Activated CD8-positive, alpha-beta T cell treated with anti-CD3 and anti-CD28 coated beads for 36 hours (primary cell): Measurements from ENCODE around the gene USF2. TPM values are rescaled to one million over a fixed set of nuclear protein-coding genes. Genes with fewer than 3 reads are reported as not detected.

ENCODE experiments used
- ATAC-seq: fragments of 200-7000 bp; cut with Tn5 transposase; one replicate; pipeline ENCODE4 v1.10.0; 2021; ENCODE audit warnings: mild to moderate bottlenecking, moderate library complexity
- CTCF ChIA-PET: fragments of 350-600 bp; sonication (Branson Sonifier 250); formaldehyde crosslinking; loops from one replicate; lab custom pipeline; 2021; ENCODE audit warnings: antibody characterized with exemption; lab: Charles Lee
- POLR2A ChIA-PET: fragments of 350-600 bp; sonication (Branson Sonifier 250); formaldehyde crosslinking; loops from one replicate; lab custom pipeline; 2021; ENCODE audit warnings: antibody characterized with exemption; lab: Charles Lee
- DNase-seq: peaks from one replicate; pipeline ENCODE4 v3.0.0-alpha.2; 2020
- H3K27ac Mint-ChIP-seq: one replicate; pipeline ENCODE4 v1.8.0; 2021; ENCODE audit warnings: mild to moderate bottlenecking, mixed read lengths
- H3K27me3 Mint-ChIP-seq: one replicate; pipeline ENCODE4 v1.8.0; 2021; ENCODE audit warnings: mixed read lengths
- H3K36me3 Mint-ChIP-seq: one replicate; pipeline ENCODE4 v1.8.0; 2021; ENCODE audit warnings: low read depth, mixed read lengths
- H3K4me1 Mint-ChIP-seq: one replicate; pipeline ENCODE4 v1.8.0; 2021; ENCODE audit warnings: low read depth, mixed read lengths
- H3K4me3 Mint-ChIP-seq: one replicate; pipeline ENCODE4 v1.8.0; 2021; ENCODE audit warnings: mild to moderate bottlenecking, moderate library complexity, mixed read lengths
- H3K9me3 Mint-ChIP-seq: one replicate; pipeline ENCODE4 v1.8.0; 2021; ENCODE audit warnings: mixed read lengths
- intact Hi-C: fragments of 100-400 bp; cut with micrococcal nuclease; formaldehyde crosslinking; loops from one replicate; pipeline ENCODE4 v1.10.0; 2022
- total RNA-seq, 2 experiments: library from RNA; stranded (reverse); gene quantifications; one replicate each; pipeline ENCODE4 v1.2.3, GENCODE V29; 2021
- TF ChIP-seq, protein P1 (sequence below): fragments of 200-600 bp; IDR thresholded peaks from one replicate; pipeline ENCODE4 v1.8.0; 2022; ENCODE audit warnings: antibody characterized with exemption, mild to moderate bottlenecking

USF2 gene
- total RNA-seq, 2 experiments from 2014 or later: 111 to 115 TPM

DNA sequence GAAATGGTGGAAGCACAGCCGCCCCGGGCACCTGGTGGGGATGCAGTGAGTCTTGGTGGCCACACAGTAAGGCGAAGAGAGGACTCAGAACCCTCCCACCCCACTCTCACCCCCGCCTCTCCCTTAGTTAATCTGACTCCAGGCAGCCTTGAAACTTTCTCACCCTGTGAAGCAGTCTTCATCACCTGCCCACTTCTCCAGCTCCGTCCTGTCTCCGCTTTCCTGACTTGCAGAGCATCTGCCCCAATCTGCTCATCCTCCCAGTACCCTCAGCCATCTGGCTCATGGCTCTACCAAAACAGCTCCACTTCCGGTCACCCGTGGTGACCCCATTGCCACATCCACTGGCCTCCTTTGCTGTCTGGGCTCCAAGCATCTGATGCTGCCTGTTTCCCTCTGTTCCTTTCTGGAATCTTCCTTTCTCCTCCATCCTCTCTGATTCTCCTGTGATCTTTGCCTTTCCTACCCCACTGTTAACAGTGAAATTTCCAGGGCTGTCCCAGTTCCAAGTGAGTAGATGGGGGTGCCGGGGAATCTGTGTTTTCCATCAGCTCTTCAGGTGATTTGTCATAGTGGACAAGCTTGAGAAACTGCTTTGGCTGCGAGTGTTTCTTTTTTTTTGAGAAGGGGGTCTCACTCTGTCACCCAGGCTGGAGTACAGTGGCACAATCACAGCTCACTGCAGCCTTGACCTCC is 4.3 kb downstream of the USF2 start:
- Mint-ChIP-seq H3K4me3 (no peak overlapping the region), H3K36me3 (peaks cover 30% of the 10 kb centered on the region), H3K9me3 (no peaks in the 10 kb centered on the region), H3K27ac (peak overlapping the region; percentile 63), H3K4me1 (peaks cover 15% of the 10 kb centered on the region), H3K27me3 (no peaks in the 10 kb centered on the region)
- ATAC-seq (no peak), DNase-seq (no peak)
- intact Hi-C loops: no loop called here
- TF ChIP-seq, protein P1, sequence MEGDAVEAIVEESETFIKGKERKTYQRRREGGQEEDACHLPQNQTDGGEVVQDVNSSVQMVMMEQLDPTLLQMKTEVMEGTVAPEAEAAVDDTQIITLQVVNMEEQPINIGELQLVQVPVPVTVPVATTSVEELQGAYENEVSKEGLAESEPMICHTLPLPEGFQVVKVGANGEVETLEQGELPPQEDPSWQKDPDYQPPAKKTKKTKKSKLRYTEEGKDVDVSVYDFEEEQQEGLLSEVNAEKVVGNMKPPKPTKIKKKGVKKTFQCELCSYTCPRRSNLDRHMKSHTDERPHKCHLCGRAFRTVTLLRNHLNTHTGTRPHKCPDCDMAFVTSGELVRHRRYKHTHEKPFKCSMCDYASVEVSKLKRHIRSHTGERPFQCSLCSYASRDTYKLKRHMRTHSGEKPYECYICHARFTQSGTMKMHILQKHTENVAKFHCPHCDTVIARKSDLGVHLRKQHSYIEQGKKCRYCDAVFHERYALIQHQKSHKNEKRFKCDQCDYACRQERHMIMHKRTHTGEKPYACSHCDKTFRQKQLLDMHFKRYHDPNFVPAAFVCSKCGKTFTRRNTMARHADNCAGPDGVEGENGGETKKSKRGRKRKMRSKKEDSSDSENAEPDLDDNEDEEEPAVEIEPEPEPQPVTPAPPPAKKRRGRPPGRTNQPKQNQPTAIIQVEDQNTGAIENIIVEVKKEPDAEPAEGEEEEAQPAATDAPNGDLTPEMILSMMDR: no peak
- ChIA-PET CTCF (interaction anchor here (0.9 to 1.4 kb wide), 3 partner anchors 132 to 222 kb away, joined by 3 read pairs; no protein-coding TSS in a partner anchor), POLR2A (interaction anchor here (0.8 to 1.0 kb wide), 3 partner anchors 8 to 119 kb away, joined by 3 to 4 read pairs (median 3); partner anchors contain the start of gene FXYD5)

DNA sequence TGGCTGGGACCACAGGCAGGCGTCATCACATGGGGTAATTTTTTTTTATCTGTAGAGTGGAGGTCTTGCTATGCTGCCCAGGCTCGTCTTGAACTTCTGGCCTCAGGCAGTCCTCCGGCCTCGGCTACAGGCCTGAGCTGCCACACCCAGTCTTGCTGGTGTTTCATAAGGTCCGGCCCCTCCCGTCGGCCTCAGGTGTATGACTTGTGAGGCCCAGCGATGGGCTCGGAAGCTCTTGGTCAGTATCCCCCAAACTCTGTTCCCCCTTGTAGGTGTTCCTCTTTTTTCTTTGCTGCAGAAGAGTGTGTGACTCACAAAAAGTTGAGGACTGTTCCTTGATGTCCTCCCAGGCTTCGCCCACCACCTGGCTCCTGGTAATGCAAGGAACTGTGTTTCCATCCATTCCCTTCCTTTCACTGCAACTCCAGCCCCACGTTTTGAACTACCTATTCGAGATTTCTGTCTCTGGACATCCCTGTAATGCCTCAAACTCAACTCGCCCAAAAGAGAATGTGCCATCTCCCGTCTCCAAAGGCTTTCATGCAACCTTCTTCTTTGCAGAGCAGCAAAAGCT is 5.0 kb downstream of the USF2 start:
- POLR2A ChIA-PET: interaction anchor here (0.7 to 0.9 kb wide), 3 partner anchors 14 to 125 kb away, joined by 3 read pairs; no protein-coding TSS in a partner anchor
- no peak for DNase-seq
- Mint-ChIP-seq H3K9me3 (no peaks in the 10 kb centered on the region), H3K36me3 (peaks cover 30% of the 10 kb centered on the region), H3K27ac (no peak overlapping the region), H3K4me1 (peaks cover 15% of the 10 kb centered on the region), H3K27me3 (no peaks in the 10 kb centered on the region), H3K4me3 (no peak overlapping the region)
- TF ChIP-seq, protein P1: no peak
- CTCF ChIA-PET: interaction anchor here (1.3 to 1.4 kb wide), 2 partner anchors 133 to 221 kb away, joined by 3 read pairs; no protein-coding TSS in a partner anchor
- ATAC-seq: no peak
- intact Hi-C loops: no loop called here

DNA sequence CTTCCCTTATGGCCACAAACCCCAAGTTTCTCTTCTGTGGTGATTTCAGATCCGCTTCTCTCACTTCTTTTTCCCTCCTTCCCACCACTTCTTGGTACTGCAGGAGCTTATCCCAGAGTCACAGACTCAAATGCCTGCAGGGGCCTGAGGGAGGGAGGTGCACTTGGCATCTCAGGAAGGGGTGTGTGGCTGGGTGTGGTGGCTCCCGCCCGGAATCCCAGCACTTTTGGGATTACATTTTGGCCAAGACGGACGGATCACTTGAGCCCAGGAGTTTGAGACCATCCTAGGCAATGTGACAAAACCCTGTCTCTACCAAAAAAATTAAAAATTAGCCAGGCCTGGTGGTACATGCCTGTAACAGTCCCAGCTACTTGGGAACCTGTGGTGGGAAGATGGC is 5.6 kb downstream of the USF2 start:
- ChIA-PET POLR2A (interaction anchor here (0.7 to 0.9 kb wide), 3 partner anchors 14 to 126 kb away, joined by 3 read pairs; no protein-coding TSS in a partner anchor), CTCF (interaction anchor here (1.4 kb wide), 1 partner anchor 221 kb away, joined by 3 read pairs; no protein-coding TSS in a partner anchor)
- Mint-ChIP-seq H3K4me3 (no peak overlapping the region), H3K9me3 (no peaks in the 10 kb centered on the region), H3K4me1 (peaks cover 15% of the 10 kb centered on the region), H3K27me3 (no peaks in the 10 kb centered on the region), H3K36me3 (peaks cover 30% of the 10 kb centered on the region), H3K27ac (no peak overlapping the region)
- DNase-seq (no peak), ATAC-seq (no peak)
- intact Hi-C loops: no loop called here
- TF ChIP-seq, protein P1: no peak

DNA sequence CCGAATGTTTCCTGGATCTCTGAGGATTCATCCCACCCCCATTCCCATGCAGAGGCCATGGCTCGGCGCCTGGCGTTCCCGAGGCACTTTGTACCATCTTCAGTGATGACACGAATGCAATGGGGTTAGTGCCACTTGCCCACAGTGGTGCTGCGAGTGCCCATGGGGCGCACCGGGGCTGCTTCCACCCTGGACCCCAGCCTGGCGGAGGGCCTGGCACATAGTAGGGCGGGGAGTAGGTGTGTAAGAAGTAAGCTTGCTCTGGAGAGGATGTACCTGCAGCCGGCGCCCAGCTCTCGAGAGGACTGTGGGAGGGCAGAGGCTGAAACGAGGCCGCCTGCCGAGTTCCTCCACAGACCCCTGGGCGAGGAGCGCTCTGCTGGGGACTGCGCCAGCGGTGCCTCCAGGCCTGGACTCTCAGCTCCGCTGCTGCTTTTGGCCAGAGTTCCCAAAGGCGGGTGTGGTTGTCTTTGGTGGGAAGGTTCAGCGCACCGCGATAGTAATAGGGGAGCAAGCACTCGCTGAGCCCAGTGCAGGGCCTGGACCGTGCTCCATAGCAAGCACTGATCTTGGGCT is 8.0 kb downstream of the USF2 start:
- TF ChIP-seq, protein P1: no peak
- Mint-ChIP-seq H3K36me3 (peaks cover 18% of the 10 kb centered on the region), H3K4me1 (peaks cover 7% of the 10 kb centered on the region), H3K27me3 (no peaks in the 10 kb centered on the region), H3K27ac (no peak overlapping the region), H3K9me3 (no peaks in the 10 kb centered on the region), H3K4me3 (no peak overlapping the region)
- ATAC-seq (no peak), DNase-seq (no peak)
- CTCF ChIA-PET: no interaction called here
- intact Hi-C loops: no loop called here
- POLR2A ChIA-PET: interaction anchor here (0.9 to 1.2 kb wide), 2 partner anchors 12 to 13 kb away, joined by 3 read pairs; no protein-coding TSS in a partner anchor
